OCI-LY1 (cell line): ENCODE data around the gene MMAB.

Experiments
- H2AFZ ChIP-seq: fragments of 200-600 bp; sonication (generic), shearing (Covaris generic); 2 replicates; pipeline ENCODE4 v1.6.0; 2014; ENCODE audit warnings: antibody characterized with exemption, mild to moderate bottlenecking, low read length
- H3F3A ChIP-seq: fragments of 200-600 bp; sonication (generic), shearing (Covaris generic); 2 replicates; pipeline ENCODE4 v1.6.0; 2014; ENCODE audit warnings: mild to moderate bottlenecking, antibody characterized with exemption, low read length, moderate library complexity; ENCODE audit not compliant: insufficient read depth
- H3K27ac ChIP-seq: fragments of 200-600 bp; sonication (generic); 2 replicates; pipeline ENCODE4 v1.5.1; 2014; ENCODE audit warnings: low read length, mixed run types, mild to moderate bottlenecking, low read depth; ENCODE audit not compliant: poor library complexity, severe bottlenecking
- H3K27me3 ChIP-seq: fragments of 200-600 bp; sonication (generic); 2 replicates; pipeline ENCODE4 v1.6.0; 2014; ENCODE audit warnings: antibody characterized with exemption, mild to moderate bottlenecking, low read length, moderate library complexity; ENCODE audit not compliant: insufficient read depth
- H3K36me3 ChIP-seq: fragments of 200-600 bp; sonication (generic); 2 replicates; pipeline ENCODE4 v1.6.1; 2014; ENCODE audit warnings: mild to moderate bottlenecking, antibody characterized with exemption, low read length, moderate library complexity, mixed read lengths; ENCODE audit not compliant: insufficient read depth
- H3K4me1 ChIP-seq: fragments of 200-600 bp; sonication (generic); 2 replicates; pipeline ENCODE4 v1.5.1; 2014; ENCODE audit warnings: mild to moderate bottlenecking, low read length, moderate library complexity; ENCODE audit not compliant: insufficient read depth, severe bottlenecking
- H3K4me2 ChIP-seq: fragments of 200-600 bp; sonication (generic), shearing (Covaris generic); 2 replicates; pipeline ENCODE4 v1.6.1; 2014; ENCODE audit warnings: low read length
- H3K4me3 ChIP-seq: fragments of 200-600 bp; sonication (generic); 2 replicates; pipeline ENCODE4 v1.5.1; 2014; ENCODE audit warnings: low read length, low read depth, mild to moderate bottlenecking, mixed read lengths; ENCODE audit not compliant: poor library complexity, severe bottlenecking
- H3K79me2 ChIP-seq: fragments of 200-600 bp; shearing (Covaris generic); 2 replicates; pipeline ENCODE4 v1.6.1; 2016; ENCODE audit warnings: mixed run types, low read length, mixed read lengths; ENCODE audit not compliant: insufficient read depth
- H3K9ac ChIP-seq: fragments of 200-600 bp; sonication (generic), shearing (Covaris generic); 2 replicates; pipeline ENCODE4 v1.6.1; 2014; ENCODE audit warnings: mild to moderate bottlenecking, low read length, mixed read lengths
- H3K9me2 ChIP-seq: fragments of 200-600 bp; sonication (generic), shearing (Covaris generic); 2 replicates; pipeline ENCODE4 v1.6.1; 2014; ENCODE audit warnings: low read depth, mild to moderate bottlenecking, low read length, mixed read lengths
- H3K9me3 ChIP-seq: fragments of 200-600 bp; shearing (Covaris generic); 2 replicates; pipeline ENCODE4 v1.6.1; 2014; ENCODE audit warnings: low read length, mixed read lengths
- H4K20me1 ChIP-seq: fragments of 200-600 bp; sonication (generic), shearing (Covaris generic); 2 replicates; pipeline ENCODE4 v1.6.0; 2016; ENCODE audit warnings: mild to moderate bottlenecking, low read length; ENCODE audit not compliant: insufficient read depth
- CTCF ChIP-seq: fragments of 200-600 bp; sonication (generic), shearing (Covaris generic); IDR thresholded peaks from 2 replicates; pipeline ENCODE4 v1.5.1; 2017; ENCODE audit warnings: mild to moderate bottlenecking, antibody characterized with exemption, low read length, moderate library complexity, mixed read lengths
- EZH2 ChIP-seq: fragments of 200-600 bp; sonication (generic), shearing (Covaris generic); IDR thresholded peaks from 2 replicates; pipeline ENCODE4 v1.8.0; 2017; ENCODE audit warnings: borderline replicate concordance, mixed run types, mild to moderate bottlenecking, antibody characterized with exemption, low read length, moderate library complexity, mixed read lengths

Gene MMAB

GRCh38 chr12:109586385-109587296, 13.3 kb upstream of the MMAB start:
- Histone ChIP-seq H3K4me3 (no peak overlapping the region), H3K4me2 (no peak overlapping the region), H3K4me1 (no peaks in the 10 kb centered on the region), H3K9ac (no peak overlapping the region), H3K36me3 (peaks cover 14% of the 10 kb centered on the region; the same call in 1 of the 2 replicates), H3F3A (no peaks in the 10 kb centered on the region), H2AFZ (no peak overlapping the region), H4K20me1 (no peaks in the 10 kb centered on the region), H3K79me2 (no peaks in the 10 kb centered on the region), H3K27me3 (no peaks in the 10 kb centered on the region), H3K27ac (no peak overlapping the region), H3K9me3 (no peaks in the 10 kb centered on the region), H3K9me2 (no peaks in the 10 kb centered on the region)
- no peak for TF ChIP-seq CTCF
- TF ChIP-seq EZH2, result no peak

GRCh38 chr12:109583733-109584132, 10.4 kb upstream of the MMAB start:
- Histone ChIP-seq H3K4me2 (no peak overlapping the region), H3K27ac (no peak overlapping the region), H3K9me3 (no peaks in the 10 kb centered on the region), H2AFZ (no peak overlapping the region), H3K27me3 (no peaks in the 10 kb centered on the region), H3K36me3 (peaks cover 23% of the 10 kb centered on the region; the same call in 1 of the 2 replicates), H3K9me2 (no peaks in the 10 kb centered on the region), H3K79me2 (no peaks in the 10 kb centered on the region), H4K20me1 (no peaks in the 10 kb centered on the region), H3K4me1 (no peaks in the 10 kb centered on the region), H3K4me3 (no peak overlapping the region), H3K9ac (no peak overlapping the region), H3F3A (no peaks in the 10 kb centered on the region)
- TF ChIP-seq EZH2 (no peak), CTCF (no peak)

DNA sequence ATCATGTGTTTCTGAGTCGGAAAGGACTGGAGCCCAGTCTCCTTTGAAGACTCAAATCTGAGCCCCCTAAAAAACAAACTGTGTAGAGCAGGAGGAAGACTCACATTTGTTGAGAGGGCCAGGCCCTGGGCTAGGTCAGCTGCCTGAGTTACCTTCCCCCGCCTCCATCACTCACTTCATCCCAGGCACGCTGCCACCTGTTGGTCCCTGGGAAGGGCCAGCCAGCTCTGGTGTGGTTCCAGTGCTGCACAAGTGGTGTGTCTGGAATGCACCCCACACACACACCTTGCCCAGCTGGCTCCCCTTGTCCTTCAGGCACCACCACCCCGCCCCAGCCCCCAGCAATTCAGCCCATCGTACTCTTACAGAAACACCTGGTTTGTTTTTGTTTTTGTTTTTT, 9.3 kb upstream of the MMAB start:
- Histone ChIP-seq H3K9ac (no peak overlapping the region), H2AFZ (no peak overlapping the region), H3K36me3 (peaks cover 33% of the 10 kb centered on the region; the same call in 1 of the 2 replicates)

More for the DNA sequence above, 9.3 kb upstream of the MMAB start:
- no peaks in the 10 kb centered on the region for H3K27me3 ChIP-seq
- H3K4me3 ChIP-seq, result no peak overlapping the region
- TF ChIP-seq EZH2 (no peak), CTCF (no peak)
- no peak overlapping the region for H3K27ac ChIP-seq
- H3K79me2 ChIP-seq, result no peaks in the 10 kb centered on the region
- no peaks in the 10 kb centered on the region for H4K20me1 ChIP-seq
- no peaks in the 10 kb centered on the region for H3F3A ChIP-seq
- H3K9me2 ChIP-seq, result no peaks in the 10 kb centered on the region
- no peaks in the 10 kb centered on the region for H3K4me1 ChIP-seq
- no peak overlapping the region for H3K4me2 ChIP-seq
- no peaks in the 10 kb centered on the region for H3K9me3 ChIP-seq
